ENCODE results near the gene CEP164. TPM values are rescaled to one million over a fixed set of nuclear protein-coding genes. Genes with fewer than 3 reads are reported as not detected.
"Not testable (repeated sequence)": the region's sequence is repeated elsewhere in the genome, so short reads cannot be mapped to it uniquely, and the experiment has no call there.

Gene CEP164
- total RNA-seq, 1 experiment from 2014 or later, result 21.0 TPM

DNA sequence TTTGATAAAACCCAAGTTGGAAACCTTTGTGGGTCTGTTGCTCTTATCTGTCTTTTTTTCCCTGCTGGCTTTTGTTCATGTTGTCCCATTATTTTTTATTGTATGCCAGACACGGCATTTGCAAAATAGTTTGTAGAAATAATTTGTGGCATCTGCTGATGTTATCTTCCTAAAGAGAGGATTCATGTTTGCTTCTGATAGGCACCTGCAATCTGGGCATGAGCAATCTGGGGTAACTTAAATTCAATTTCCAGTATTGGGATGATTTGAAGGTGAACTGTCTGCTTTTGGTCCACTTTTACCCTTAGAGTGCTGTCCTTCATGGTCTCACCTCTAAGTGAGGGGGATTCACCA lies 126.9 kb downstream of the CEP164 start:
- H3K36me3 Mint-ChIP-seq, result peaks cover 6% of the 10 kb centered on the region; the same call in 1 of the 2 replicates

DNA sequence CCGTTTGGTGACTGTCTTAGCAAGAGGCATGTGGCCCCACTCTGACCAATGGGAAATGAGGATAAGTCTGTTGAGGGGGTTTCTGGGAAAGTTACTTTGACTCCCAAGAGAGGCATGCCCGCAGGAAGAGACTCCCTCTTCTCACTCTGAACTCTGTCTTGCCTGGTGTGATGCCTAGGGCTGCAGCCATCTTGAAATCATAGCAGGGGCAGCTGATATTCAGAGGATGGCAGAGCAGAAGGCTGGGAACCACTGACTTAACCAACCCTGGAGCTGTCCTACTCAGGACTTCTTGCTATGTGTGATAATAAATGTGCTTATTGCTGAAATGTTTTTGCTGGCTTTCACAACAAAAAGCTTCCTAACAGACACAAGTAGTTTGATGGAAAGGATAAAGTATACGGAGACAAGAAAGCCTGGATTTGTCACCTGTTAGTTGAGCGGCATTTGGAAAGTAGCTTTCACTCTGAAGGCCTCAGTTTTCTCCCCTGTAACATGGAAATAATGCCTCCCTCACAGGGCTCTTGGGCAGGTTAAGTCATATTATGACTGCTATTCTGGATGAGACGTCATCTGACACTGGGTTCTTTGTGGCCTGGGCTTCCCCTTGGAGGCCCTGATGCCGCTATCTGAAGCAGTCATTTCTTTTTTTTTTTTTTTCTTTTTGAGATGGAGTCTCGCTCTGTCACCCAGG lies 128.5 kb downstream of the CEP164 start:
- Mint-ChIP-seq H3K9me3 (peaks cover 9% of the 10 kb centered on the region), H3K4me1 (no peaks in the 10 kb centered on the region), H3K4me3 (no peak overlapping the region), H3K27me3 (ENCODE audit: low read depth) (no peaks in the 10 kb centered on the region; the same call in 1 of the 2 replicates), H3K36me3 (peaks cover 6% of the 10 kb centered on the region; the same call in 1 of the 2 replicates), H3K27ac (no peak overlapping the region)
- ChIA-PET POLR2A (no interaction called here), CTCF (interaction anchor here (0.7 to 2.3 kb wide), 4 partner anchors 13 to 351 kb away, joined by 3 to 14 read pairs (median 4); no protein-coding TSS in a partner anchor)
- DNase-seq (ENCODE audit: low spot score) (no peak), ATAC-seq (no peak)
- TF ChIP-seq, protein P1, sequence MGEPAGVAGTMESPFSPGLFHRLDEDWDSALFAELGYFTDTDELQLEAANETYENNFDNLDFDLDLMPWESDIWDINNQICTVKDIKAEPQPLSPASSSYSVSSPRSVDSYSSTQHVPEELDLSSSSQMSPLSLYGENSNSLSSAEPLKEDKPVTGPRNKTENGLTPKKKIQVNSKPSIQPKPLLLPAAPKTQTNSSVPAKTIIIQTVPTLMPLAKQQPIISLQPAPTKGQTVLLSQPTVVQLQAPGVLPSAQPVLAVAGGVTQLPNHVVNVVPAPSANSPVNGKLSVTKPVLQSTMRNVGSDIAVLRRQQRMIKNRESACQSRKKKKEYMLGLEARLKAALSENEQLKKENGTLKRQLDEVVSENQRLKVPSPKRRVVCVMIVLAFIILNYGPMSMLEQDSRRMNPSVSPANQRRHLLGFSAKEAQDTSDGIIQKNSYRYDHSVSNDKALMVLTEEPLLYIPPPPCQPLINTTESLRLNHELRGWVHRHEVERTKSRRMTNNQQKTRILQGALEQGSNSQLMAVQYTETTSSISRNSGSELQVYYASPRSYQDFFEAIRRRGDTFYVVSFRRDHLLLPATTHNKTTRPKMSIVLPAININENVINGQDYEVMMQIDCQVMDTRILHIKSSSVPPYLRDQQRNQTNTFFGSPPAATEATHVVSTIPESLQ (CRISPR knock-in tag; IDR thresholded peaks at IDR 0.05), result no peak
- no peak for TF ChIP-seq ZNF671 (CRISPR knock-in tag; IDR thresholded peaks at IDR 0.05)
- TF ChIP-seq NFE2L1 (CRISPR knock-in tag; IDR thresholded peaks at IDR 0.05), result no peak
- TF ChIP-seq ZNF219 (CRISPR knock-in tag; IDR thresholded peaks at IDR 0.05; ENCODE audit: borderline replicate concordance), result no peak
- TF ChIP-seq, protein P2, sequence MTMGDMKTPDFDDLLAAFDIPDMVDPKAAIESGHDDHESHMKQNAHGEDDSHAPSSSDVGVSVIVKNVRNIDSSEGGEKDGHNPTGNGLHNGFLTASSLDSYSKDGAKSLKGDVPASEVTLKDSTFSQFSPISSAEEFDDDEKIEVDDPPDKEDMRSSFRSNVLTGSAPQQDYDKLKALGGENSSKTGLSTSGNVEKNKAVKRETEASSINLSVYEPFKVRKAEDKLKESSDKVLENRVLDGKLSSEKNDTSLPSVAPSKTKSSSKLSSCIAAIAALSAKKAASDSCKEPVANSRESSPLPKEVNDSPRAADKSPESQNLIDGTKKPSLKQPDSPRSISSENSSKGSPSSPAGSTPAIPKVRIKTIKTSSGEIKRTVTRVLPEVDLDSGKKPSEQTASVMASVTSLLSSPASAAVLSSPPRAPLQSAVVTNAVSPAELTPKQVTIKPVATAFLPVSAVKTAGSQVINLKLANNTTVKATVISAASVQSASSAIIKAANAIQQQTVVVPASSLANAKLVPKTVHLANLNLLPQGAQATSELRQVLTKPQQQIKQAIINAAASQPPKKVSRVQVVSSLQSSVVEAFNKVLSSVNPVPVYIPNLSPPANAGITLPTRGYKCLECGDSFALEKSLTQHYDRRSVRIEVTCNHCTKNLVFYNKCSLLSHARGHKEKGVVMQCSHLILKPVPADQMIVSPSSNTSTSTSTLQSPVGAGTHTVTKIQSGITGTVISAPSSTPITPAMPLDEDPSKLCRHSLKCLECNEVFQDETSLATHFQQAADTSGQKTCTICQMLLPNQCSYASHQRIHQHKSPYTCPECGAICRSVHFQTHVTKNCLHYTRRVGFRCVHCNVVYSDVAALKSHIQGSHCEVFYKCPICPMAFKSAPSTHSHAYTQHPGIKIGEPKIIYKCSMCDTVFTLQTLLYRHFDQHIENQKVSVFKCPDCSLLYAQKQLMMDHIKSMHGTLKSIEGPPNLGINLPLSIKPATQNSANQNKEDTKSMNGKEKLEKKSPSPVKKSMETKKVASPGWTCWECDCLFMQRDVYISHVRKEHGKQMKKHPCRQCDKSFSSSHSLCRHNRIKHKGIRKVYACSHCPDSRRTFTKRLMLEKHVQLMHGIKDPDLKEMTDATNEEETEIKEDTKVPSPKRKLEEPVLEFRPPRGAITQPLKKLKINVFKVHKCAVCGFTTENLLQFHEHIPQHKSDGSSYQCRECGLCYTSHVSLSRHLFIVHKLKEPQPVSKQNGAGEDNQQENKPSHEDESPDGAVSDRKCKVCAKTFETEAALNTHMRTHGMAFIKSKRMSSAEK (CRISPR knock-in tag; IDR thresholded peaks at IDR 0.05; ENCODE audit: borderline replicate concordance), result no peak
- TF ChIP-seq, protein P3, sequence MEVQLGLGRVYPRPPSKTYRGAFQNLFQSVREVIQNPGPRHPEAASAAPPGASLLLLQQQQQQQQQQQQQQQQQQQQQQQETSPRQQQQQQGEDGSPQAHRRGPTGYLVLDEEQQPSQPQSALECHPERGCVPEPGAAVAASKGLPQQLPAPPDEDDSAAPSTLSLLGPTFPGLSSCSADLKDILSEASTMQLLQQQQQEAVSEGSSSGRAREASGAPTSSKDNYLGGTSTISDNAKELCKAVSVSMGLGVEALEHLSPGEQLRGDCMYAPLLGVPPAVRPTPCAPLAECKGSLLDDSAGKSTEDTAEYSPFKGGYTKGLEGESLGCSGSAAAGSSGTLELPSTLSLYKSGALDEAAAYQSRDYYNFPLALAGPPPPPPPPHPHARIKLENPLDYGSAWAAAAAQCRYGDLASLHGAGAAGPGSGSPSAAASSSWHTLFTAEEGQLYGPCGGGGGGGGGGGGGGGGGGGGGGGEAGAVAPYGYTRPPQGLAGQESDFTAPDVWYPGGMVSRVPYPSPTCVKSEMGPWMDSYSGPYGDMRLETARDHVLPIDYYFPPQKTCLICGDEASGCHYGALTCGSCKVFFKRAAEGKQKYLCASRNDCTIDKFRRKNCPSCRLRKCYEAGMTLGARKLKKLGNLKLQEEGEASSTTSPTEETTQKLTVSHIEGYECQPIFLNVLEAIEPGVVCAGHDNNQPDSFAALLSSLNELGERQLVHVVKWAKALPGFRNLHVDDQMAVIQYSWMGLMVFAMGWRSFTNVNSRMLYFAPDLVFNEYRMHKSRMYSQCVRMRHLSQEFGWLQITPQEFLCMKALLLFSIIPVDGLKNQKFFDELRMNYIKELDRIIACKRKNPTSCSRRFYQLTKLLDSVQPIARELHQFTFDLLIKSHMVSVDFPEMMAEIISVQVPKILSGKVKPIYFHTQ (CRISPR knock-in tag; IDR thresholded peaks at IDR 0.05), result no peak
- TF ChIP-seq OVOL2 (CRISPR knock-in tag; IDR thresholded peaks at IDR 0.05; ENCODE audit: borderline replicate concordance), result no peak
- TF ChIP-seq, protein P4, sequence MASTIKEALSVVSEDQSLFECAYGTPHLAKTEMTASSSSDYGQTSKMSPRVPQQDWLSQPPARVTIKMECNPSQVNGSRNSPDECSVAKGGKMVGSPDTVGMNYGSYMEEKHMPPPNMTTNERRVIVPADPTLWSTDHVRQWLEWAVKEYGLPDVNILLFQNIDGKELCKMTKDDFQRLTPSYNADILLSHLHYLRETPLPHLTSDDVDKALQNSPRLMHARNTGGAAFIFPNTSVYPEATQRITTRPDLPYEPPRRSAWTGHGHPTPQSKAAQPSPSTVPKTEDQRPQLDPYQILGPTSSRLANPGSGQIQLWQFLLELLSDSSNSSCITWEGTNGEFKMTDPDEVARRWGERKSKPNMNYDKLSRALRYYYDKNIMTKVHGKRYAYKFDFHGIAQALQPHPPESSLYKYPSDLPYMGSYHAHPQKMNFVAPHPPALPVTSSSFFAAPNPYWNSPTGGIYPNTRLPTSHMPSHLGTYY (CRISPR knock-in tag; IDR thresholded peaks at IDR 0.05), result no peak

More for the DNA sequence above, 126.9 kb downstream of the CEP164 start:
- Mint-ChIP-seq H3K9me3 (peaks cover 9% of the 10 kb centered on the region), H3K4me1 (no peaks in the 10 kb centered on the region), H3K4me3 (no peak overlapping the region), H3K27me3 (ENCODE audit: low read depth) (no peaks in the 10 kb centered on the region; the same call in none of the 2 replicates), H3K27ac (no peak overlapping the region)
- POLR2A ChIA-PET, result no interaction called here
- CTCF ChIA-PET, result interaction anchor here (1.5 kb wide), 1 partner anchor 11 kb away, joined by 6 read pairs; no protein-coding TSS in a partner anchor
- DNase-seq (ENCODE audit: low spot score) (no peak), ATAC-seq (no peak)
- TF ChIP-seq ESRRA (CRISPR knock-in tag; IDR thresholded peaks at IDR 0.05; ENCODE audit: borderline replicate concordance), result no peak
- TF ChIP-seq, protein P5, sequence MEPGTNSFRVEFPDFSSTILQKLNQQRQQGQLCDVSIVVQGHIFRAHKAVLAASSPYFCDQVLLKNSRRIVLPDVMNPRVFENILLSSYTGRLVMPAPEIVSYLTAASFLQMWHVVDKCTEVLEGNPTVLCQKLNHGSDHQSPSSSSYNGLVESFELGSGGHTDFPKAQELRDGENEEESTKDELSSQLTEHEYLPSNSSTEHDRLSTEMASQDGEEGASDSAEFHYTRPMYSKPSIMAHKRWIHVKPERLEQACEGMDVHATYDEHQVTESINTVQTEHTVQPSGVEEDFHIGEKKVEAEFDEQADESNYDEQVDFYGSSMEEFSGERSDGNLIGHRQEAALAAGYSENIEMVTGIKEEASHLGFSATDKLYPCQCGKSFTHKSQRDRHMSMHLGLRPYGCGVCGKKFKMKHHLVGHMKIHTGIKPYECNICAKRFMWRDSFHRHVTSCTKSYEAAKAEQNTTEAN (CRISPR knock-in tag; IDR thresholded peaks at IDR 0.05), result no peak
- no peak for TF ChIP-seq FOXP1 (CRISPR knock-in tag; IDR thresholded peaks at IDR 0.05; ENCODE audit: borderline replicate concordance)
- no peak for TF ChIP-seq ATF1 (CRISPR knock-in tag; IDR thresholded peaks at IDR 0.05)
- TF ChIP-seq ZNF396 (CRISPR knock-in tag; IDR thresholded peaks at IDR 0.05; ENCODE audit: borderline replicate concordance), result no peak
- TF ChIP-seq, protein P6, sequence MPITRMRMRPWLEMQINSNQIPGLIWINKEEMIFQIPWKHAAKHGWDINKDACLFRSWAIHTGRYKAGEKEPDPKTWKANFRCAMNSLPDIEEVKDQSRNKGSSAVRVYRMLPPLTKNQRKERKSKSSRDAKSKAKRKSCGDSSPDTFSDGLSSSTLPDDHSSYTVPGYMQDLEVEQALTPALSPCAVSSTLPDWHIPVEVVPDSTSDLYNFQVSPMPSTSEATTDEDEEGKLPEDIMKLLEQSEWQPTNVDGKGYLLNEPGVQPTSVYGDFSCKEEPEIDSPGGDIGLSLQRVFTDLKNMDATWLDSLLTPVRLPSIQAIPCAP (CRISPR knock-in tag; IDR thresholded peaks at IDR 0.05), result no peak
- no peak for TF ChIP-seq JAZF1 (CRISPR knock-in tag; IDR thresholded peaks at IDR 0.05)
- TF ChIP-seq GTF2I (CRISPR knock-in tag; conservative IDR thresholded peaks at IDR 0.05), result no peak
- TF ChIP-seq, protein P7, sequence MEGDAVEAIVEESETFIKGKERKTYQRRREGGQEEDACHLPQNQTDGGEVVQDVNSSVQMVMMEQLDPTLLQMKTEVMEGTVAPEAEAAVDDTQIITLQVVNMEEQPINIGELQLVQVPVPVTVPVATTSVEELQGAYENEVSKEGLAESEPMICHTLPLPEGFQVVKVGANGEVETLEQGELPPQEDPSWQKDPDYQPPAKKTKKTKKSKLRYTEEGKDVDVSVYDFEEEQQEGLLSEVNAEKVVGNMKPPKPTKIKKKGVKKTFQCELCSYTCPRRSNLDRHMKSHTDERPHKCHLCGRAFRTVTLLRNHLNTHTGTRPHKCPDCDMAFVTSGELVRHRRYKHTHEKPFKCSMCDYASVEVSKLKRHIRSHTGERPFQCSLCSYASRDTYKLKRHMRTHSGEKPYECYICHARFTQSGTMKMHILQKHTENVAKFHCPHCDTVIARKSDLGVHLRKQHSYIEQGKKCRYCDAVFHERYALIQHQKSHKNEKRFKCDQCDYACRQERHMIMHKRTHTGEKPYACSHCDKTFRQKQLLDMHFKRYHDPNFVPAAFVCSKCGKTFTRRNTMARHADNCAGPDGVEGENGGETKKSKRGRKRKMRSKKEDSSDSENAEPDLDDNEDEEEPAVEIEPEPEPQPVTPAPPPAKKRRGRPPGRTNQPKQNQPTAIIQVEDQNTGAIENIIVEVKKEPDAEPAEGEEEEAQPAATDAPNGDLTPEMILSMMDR (IDR thresholded peaks at IDR 0.05), result no peak

DNA sequence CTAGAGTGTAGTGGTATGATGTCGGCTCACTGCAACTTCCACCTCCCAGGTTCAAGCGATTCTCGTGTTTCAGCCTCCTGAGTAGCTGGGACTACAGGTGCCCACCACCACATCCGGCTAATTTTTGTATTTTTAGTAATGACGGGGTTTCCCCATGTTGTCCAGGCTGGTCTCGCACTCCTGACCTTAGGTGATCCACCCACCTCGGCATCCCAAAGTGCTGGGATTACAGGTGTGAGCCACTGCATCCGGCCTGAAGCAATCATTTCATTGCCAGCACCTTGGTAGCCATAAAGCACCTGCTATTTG lies 129.0 kb downstream of the CEP164 start:
- H3K9me3 Mint-ChIP-seq, POLR2A ChIA-PET, ATAC-seq: not testable (repeated sequence)

More for the DNA sequence above, 129.0 kb downstream of the CEP164 start:
- not testable (repeated sequence) for H3K36me3 Mint-ChIP-seq; H3K27ac Mint-ChIP-seq; H3K4me1 Mint-ChIP-seq; H3K4me3 Mint-ChIP-seq; H3K27me3 Mint-ChIP-seq (ENCODE audit: low read depth); DNase-seq (ENCODE audit: low spot score)
- CTCF ChIA-PET, result interaction anchor here (0.7 to 2.3 kb wide), 3 partner anchors 13 to 351 kb away, joined by 3 to 14 read pairs (median 3); no protein-coding TSS in a partner anchor
